ENCODE data around the gene DNM2.
"Not testable (repeated sequence)": the region's sequence is repeated elsewhere in the genome, so short reads cannot be mapped to it uniquely, and the experiment has no call there.

DNM2 gene

GRCh38 chr19:10670876-10671804, 46.7 kb upstream of the DNM2 start:
- Histone ChIP-seq H3K9me3 (replicated peaks; ENCODE audit: insufficient read depth, low read length) (no peaks in the 10 kb centered on the region), H3K4me2 (ENCODE audit: low read depth, low read length) (no peak overlapping the region), H3K27me3 (replicated peaks; ENCODE audit: insufficient read depth, low read length) (no peaks in the 10 kb centered on the region), H3K79me2 (ENCODE audit: low read length) (peaks cover 99% of the 10 kb centered on the region), H3K4me3 (ENCODE audit: low read length) (no peak overlapping the region), H3K27ac (ENCODE audit: low read length) (no peak overlapping the region), H3K9ac (ENCODE audit: low read length) (no peak overlapping the region), H3F3A (ENCODE audit: insufficient read depth, low read length) (peaks cover 17% of the 10 kb centered on the region; the same call in 1 of the 2 replicates), H4K20me1 (ENCODE audit: insufficient read depth, low read length) (peaks cover 62% of the 10 kb centered on the region), H3K4me1 (ENCODE audit: low read length) (peaks cover 19% of the 10 kb centered on the region), H2AFZ (ENCODE audit: low read length) (no peak overlapping the region), H3K36me3 (replicated peaks; ENCODE audit: insufficient read depth, low read length) (peaks cover 13% of the 10 kb centered on the region; the same call in 1 of the 2 replicates), H3K9me2 (replicated peaks; ENCODE audit: insufficient read depth, low read length) (no peaks in the 10 kb centered on the region)
- TF ChIP-seq EZH2 (optimal IDR thresholded peaks at IDR 0.05; ENCODE audit: low read depth, low read length) (no peak), EZH2phosphoT487 (IDR thresholded peaks at IDR 0.05; ENCODE audit: low read length) (no peak), CTCF (IDR thresholded peaks at IDR 0.05; ENCODE audit: low read length) (no peak)
- DNase-seq: no peak

DNA sequence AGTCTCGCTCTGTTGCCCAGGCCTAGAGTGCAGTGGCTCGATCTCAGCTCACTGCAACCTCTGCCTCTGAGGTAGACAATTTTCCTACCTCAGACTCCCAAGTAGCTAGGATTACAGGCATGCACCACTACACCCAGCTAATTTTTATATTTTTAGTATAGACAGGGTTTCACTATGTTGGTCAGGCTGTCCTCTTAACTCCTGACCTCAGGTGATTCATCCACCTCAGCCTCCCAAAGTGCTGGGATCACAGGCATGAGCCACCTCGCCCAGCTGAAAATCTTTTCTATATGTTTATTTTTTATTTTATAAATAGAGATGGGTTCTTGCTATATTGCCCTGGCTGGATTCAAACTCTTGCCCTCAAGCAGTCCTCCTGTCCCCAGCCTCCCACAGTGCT, 46.0 kb upstream of the DNM2 start:
- DNase-seq; H3K27me3 ChIP-seq (replicated peaks; ENCODE audit: insufficient read depth, low read length); H3K9me2 ChIP-seq (replicated peaks; ENCODE audit: insufficient read depth, low read length); H3K27ac ChIP-seq (ENCODE audit: low read length); H3K4me2 ChIP-seq (ENCODE audit: low read depth, low read length); H3F3A ChIP-seq (ENCODE audit: insufficient read depth, low read length); H3K9me3 ChIP-seq (replicated peaks; ENCODE audit: insufficient read depth, low read length); H3K9ac ChIP-seq (ENCODE audit: low read length); H2AFZ ChIP-seq (ENCODE audit: low read length); H3K4me3 ChIP-seq (ENCODE audit: low read length): not testable (repeated sequence)
- peaks cover 54% of the 10 kb centered on the region for H4K20me1 ChIP-seq (ENCODE audit: insufficient read depth, low read length)
- peaks cover 11% of the 10 kb centered on the region for H3K4me1 ChIP-seq (ENCODE audit: low read length)
- peaks cover 95% of the 10 kb centered on the region for H3K79me2 ChIP-seq (ENCODE audit: low read length)
- H3K36me3 ChIP-seq (replicated peaks; ENCODE audit: insufficient read depth, low read length): peaks cover 13% of the 10 kb centered on the region

DNA sequence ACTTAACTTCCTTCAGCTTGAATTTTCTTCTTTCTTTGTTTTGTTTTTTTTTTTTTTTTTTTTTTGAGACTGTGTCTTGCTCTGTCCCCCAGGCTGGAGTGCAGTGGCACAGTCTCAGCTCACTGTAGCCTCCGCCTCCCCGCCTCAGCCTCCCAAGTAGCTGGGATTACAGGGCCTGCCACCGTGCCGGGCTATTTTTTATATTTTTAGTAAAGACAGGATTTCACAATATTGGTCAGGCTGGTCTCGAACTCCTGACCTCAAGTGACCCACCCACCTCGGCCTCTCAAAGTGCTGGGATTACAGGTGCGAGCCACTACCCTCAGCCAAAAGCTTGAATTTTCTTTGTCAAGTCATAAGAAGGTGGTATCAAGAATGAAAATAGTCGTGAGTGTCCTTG, 42.7 kb upstream of the DNM2 start:
- DNase-seq; H3F3A ChIP-seq (ENCODE audit: insufficient read depth, low read length); H3K9me2 ChIP-seq (replicated peaks; ENCODE audit: insufficient read depth, low read length); H3K9ac ChIP-seq (ENCODE audit: low read length); H3K9me3 ChIP-seq (replicated peaks; ENCODE audit: insufficient read depth, low read length); H3K4me3 ChIP-seq (ENCODE audit: low read length); H3K4me2 ChIP-seq (ENCODE audit: low read depth, low read length); H3K4me1 ChIP-seq (ENCODE audit: low read length); H3K27me3 ChIP-seq (replicated peaks; ENCODE audit: insufficient read depth, low read length); H3K27ac ChIP-seq (ENCODE audit: low read length); H2AFZ ChIP-seq (ENCODE audit: low read length): not testable (repeated sequence)
- peaks cover 41% of the 10 kb centered on the region for H3K36me3 ChIP-seq (replicated peaks; ENCODE audit: insufficient read depth, low read length)
- H3K79me2 ChIP-seq (ENCODE audit: low read length): peaks cover 95% of the 10 kb centered on the region
- H4K20me1 ChIP-seq (ENCODE audit: insufficient read depth, low read length): peaks cover 23% of the 10 kb centered on the region

DNA sequence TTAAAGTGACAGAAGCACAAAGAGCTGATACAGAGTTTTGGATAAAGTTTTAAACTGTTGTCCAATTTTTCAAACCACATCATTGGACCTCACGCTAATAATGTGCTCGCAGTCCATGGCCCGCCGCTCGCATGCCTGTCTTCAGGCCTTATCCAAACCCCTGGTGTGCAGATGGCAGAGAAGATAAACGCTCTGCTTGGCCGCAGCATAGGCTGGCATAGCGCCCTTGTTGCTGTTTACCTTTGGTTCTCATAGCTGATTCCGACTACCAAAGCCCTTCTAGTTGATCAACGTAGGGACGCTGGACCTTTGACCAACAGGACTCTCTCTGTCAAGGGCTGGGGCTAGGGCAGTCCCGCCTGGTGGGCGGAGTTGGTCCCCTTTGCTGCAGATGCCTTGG, 40.1 kb upstream of the DNM2 start:
- Histone ChIP-seq H4K20me1 (ENCODE audit: insufficient read depth, low read length) (peaks cover 7% of the 10 kb centered on the region; the same call in 1 of the 2 replicates), H3K9ac (ENCODE audit: low read length) (no peak overlapping the region), H2AFZ (ENCODE audit: low read length) (no peak overlapping the region), H3K9me2 (replicated peaks; ENCODE audit: insufficient read depth, low read length) (no peaks in the 10 kb centered on the region), H3K4me1 (ENCODE audit: low read length) (no peaks in the 10 kb centered on the region), H3K9me3 (replicated peaks; ENCODE audit: insufficient read depth, low read length) (no peaks in the 10 kb centered on the region), H3K27me3 (replicated peaks; ENCODE audit: insufficient read depth, low read length) (no peaks in the 10 kb centered on the region), H3K27ac (ENCODE audit: low read length) (no peak overlapping the region), H3K79me2 (ENCODE audit: low read length) (peaks cover 90% of the 10 kb centered on the region), H3K4me3 (ENCODE audit: low read length) (no peak overlapping the region), H3K4me2 (ENCODE audit: low read depth, low read length) (no peak overlapping the region), H3K36me3 (replicated peaks; ENCODE audit: insufficient read depth, low read length) (peaks cover 44% of the 10 kb centered on the region), H3F3A (ENCODE audit: insufficient read depth, low read length) (no peaks in the 10 kb centered on the region)
- no peak for DNase-seq
- TF ChIP-seq EZH2phosphoT487 (IDR thresholded peaks at IDR 0.05; ENCODE audit: low read length) (no peak), EZH2 (optimal IDR thresholded peaks at IDR 0.05; ENCODE audit: low read depth, low read length) (no peak), CTCF (IDR thresholded peaks at IDR 0.05; ENCODE audit: low read length) (no peak)
